Astrocyte (in vitro differentiated cells and primary cell): ENCODE data around the gene BMPR2.

Source experiments
- EZH2 ChIP-seq: IDR thresholded peaks from 2 replicates; pipeline ENCODE4 v1.6.1; 2012; ENCODE audit warnings: mild to moderate bottlenecking, low read length, inconsistent platforms; ENCODE audit not compliant: insufficient read depth
- TF ChIP-seq, protein P1 (sequence below): IDR thresholded peaks from 2 replicates; pipeline ENCODE4 v1.5.1; 2011; ENCODE audit warnings: low read depth, mild to moderate bottlenecking, inconsistent platforms, low read length, moderate library complexity; ENCODE audit not compliant: insufficient read depth

DNA sequence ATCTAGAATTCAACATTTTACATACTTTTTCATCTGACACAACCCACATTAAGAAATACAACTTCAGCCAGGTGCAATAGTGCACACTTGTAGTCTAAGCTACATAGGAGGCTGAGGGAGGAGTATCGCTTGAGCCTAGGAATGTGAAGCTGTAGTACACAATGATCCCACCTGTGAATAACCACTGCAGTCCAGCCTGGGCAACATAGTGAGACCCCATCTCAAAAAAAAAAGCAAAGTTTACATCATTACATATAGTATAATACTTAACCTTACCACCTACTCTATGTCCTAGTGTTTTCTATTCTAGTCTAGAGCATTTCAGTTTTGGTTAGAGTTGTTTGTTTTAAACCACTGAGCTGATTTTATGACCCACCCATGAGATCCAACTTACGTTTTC lies 172.1 kb downstream of the BMPR2 start:
- TF ChIP-seq, protein P1, sequence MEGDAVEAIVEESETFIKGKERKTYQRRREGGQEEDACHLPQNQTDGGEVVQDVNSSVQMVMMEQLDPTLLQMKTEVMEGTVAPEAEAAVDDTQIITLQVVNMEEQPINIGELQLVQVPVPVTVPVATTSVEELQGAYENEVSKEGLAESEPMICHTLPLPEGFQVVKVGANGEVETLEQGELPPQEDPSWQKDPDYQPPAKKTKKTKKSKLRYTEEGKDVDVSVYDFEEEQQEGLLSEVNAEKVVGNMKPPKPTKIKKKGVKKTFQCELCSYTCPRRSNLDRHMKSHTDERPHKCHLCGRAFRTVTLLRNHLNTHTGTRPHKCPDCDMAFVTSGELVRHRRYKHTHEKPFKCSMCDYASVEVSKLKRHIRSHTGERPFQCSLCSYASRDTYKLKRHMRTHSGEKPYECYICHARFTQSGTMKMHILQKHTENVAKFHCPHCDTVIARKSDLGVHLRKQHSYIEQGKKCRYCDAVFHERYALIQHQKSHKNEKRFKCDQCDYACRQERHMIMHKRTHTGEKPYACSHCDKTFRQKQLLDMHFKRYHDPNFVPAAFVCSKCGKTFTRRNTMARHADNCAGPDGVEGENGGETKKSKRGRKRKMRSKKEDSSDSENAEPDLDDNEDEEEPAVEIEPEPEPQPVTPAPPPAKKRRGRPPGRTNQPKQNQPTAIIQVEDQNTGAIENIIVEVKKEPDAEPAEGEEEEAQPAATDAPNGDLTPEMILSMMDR = no peak
- no peak for TF ChIP-seq EZH2
